ENCODE data around the gene MARCHF3. TPM values are rescaled to one million over a fixed set of nuclear protein-coding genes. Genes with fewer than 3 reads are reported as not detected.

MARCHF3 gene
- total RNA-seq, result 5.0 and 10.1 TPM in 2 replicates

GRCh38 chr5:127030259-127031146 is at the start of gene MARCHF3:
TSS of gene MARCHF3 (minus strand) at chr5:127030558. CDS start at chr5:126918171, 112,387 bp downstream.

GRCh38 chr5:127072861-127073846 is 42.8 kb upstream of the MARCHF3 start, which contains the start of gene C5orf63:
TSS of gene C5orf63 (minus strand) at chr5:127073502. CDS start at chr5:127058995, 14,507 bp downstream.

Other genes with a start within 250 kb of the MARCHF3 start
- gene C5orf63, start 42.9 kb upstream of the MARCHF3 start, total RNA-seq, result 2.1 and 2.6 TPM in 2 replicates

Data from myometrial cell (primary cell).